SK-N-SH treated with all-trans-retinoic acid at 6 μM for 48 hours (cell line): ENCODE data around the gene PSME1.

Experiments
- ATAC-seq: fragments of 200-7000 bp; cut with Tn5 transposase; 3 replicates; pipeline ENCODE4 v1.9.1; 2020; ENCODE audit warnings: mild to moderate bottlenecking, moderate library complexity
- ARNTL ChIP-seq: fragments of 450-650 bp; formaldehyde crosslinking; IDR thresholded peaks from 2 replicates; pipeline ENCODE4 v1.5.0; 2020; ENCODE audit warnings: low read depth, mild to moderate bottlenecking, moderate library complexity, borderline replicate concordance
- BACH2 ChIP-seq: fragments of 250-450 bp; sonication (Bioruptor Pico); IDR thresholded peaks from 2 replicates; pipeline ENCODE4 v1.9.0; 2021; ENCODE audit warnings: mild to moderate bottlenecking, borderline replicate concordance
- CREB5 ChIP-seq: fragments of 250-450 bp; sonication (Bioruptor Pico); IDR thresholded peaks from 2 replicates; pipeline ENCODE4 v1.5.1; 2020; ENCODE audit warnings: low read depth, mild to moderate bottlenecking, moderate library complexity
- CSDC2 ChIP-seq: fragments of 250-450 bp; sonication (Bioruptor Pico); IDR thresholded peaks from 2 replicates; pipeline ENCODE4 v1.5.0; 2020; ENCODE audit warnings: mild to moderate bottlenecking, moderate library complexity
- ESRRG ChIP-seq: fragments of 250-450 bp; sonication (Bioruptor Pico); IDR thresholded peaks from 2 replicates; pipeline ENCODE4 v1.6.1; 2021; ENCODE audit warnings: mild to moderate bottlenecking
- GLIS3 ChIP-seq: fragments of 250-450 bp; sonication (Bioruptor Pico); IDR thresholded peaks from 2 replicates; pipeline ENCODE4 v1.5.0; 2020; ENCODE audit warnings: mild to moderate bottlenecking, moderate library complexity
- ISL1 ChIP-seq: fragments of 250-450 bp; sonication (Bioruptor Pico); IDR thresholded peaks from 2 replicates; pipeline ENCODE4 v2.1.2; 2022; ENCODE audit warnings: mild to moderate bottlenecking, moderate library complexity
- OSR1 ChIP-seq: fragments of 250-450 bp; sonication (Bioruptor Pico); IDR thresholded peaks from 2 replicates; pipeline ENCODE4 v1.8.0; 2022; ENCODE audit warnings: moderate library complexity, mild to moderate bottlenecking, inconsistent platforms
- PATZ1 ChIP-seq: fragments of 250-450 bp; sonication (Bioruptor Pico); IDR thresholded peaks from 2 replicates; pipeline ENCODE4 v1.8.0; 2020; ENCODE audit warnings: mild to moderate bottlenecking, moderate library complexity, borderline replicate concordance
- POU6F1 ChIP-seq: fragments of 250-450 bp; sonication (Bioruptor Pico); IDR thresholded peaks from 2 replicates; pipeline ENCODE4 v1.8.0; 2021; ENCODE audit warnings: low read depth, mild to moderate bottlenecking, moderate library complexity, borderline replicate concordance
- PPARA ChIP-seq: fragments of 250-450 bp; sonication (Bioruptor Pico); IDR thresholded peaks from 2 replicates; pipeline ENCODE4 v1.5.0; 2020; ENCODE audit warnings: mild to moderate bottlenecking, borderline replicate concordance
- RARB ChIP-seq: fragments of 250-450 bp; sonication (Bioruptor Pico); IDR thresholded peaks from 2 replicates; pipeline ENCODE4 v1.8.0; 2021; ENCODE audit warnings: mild to moderate bottlenecking, moderate library complexity
- SNAI2 ChIP-seq: fragments of 250-450 bp; sonication (Bioruptor Pico); IDR thresholded peaks from 2 replicates; pipeline ENCODE4 v1.5.0; 2020; ENCODE audit warnings: mild to moderate bottlenecking, moderate library complexity
- TCF4 ChIP-seq: fragments of 250-450 bp; sonication (Bioruptor Pico); IDR thresholded peaks from 2 replicates; pipeline ENCODE4 v1.8.0; 2021; ENCODE audit warnings: mild to moderate bottlenecking, moderate library complexity, borderline replicate concordance
- TOX ChIP-seq: fragments of 250-450 bp; sonication (Bioruptor Pico); IDR thresholded peaks from 2 replicates; pipeline ENCODE4 v1.8.0; 2021; ENCODE audit warnings: mild to moderate bottlenecking, moderate library complexity, borderline replicate concordance
- TSHZ2 ChIP-seq: fragments of 250-450 bp; sonication (Bioruptor Pico); IDR thresholded peaks from 2 replicates; pipeline ENCODE4 v1.5.0; 2020; ENCODE audit warnings: mild to moderate bottlenecking, moderate library complexity
- ZC3H10 ChIP-seq: fragments of 250-450 bp; sonication (Bioruptor Pico); IDR thresholded peaks from 2 replicates; pipeline ENCODE4 v1.5.1; 2021; ENCODE audit warnings: mild to moderate bottlenecking, moderate library complexity
- ZFP3 ChIP-seq: fragments of 250-450 bp; sonication (Bioruptor Pico); IDR thresholded peaks from 2 replicates; pipeline ENCODE4 v1.5.0; 2020; ENCODE audit warnings: mild to moderate bottlenecking, moderate library complexity
- ZFP30 ChIP-seq: fragments of 450-650 bp; formaldehyde crosslinking; IDR thresholded peaks from 2 replicates; pipeline ENCODE4 v1.5.0; 2022; ENCODE audit warnings: mild to moderate bottlenecking, moderate library complexity
- ZNF565 ChIP-seq: fragments of 450-650 bp; formaldehyde crosslinking; conservative IDR thresholded peaks from 2 replicates; pipeline ENCODE4 v1.5.0; 2020; ENCODE audit warnings: low read depth, mild to moderate bottlenecking, moderate library complexity
- ZNF8 ChIP-seq: fragments of 450-650 bp; formaldehyde crosslinking; IDR thresholded peaks from 2 replicates; pipeline ENCODE4 v1.5.0; 2020; ENCODE audit warnings: mild to moderate bottlenecking, moderate library complexity

Gene PSME1

GRCh38 chr14:24106672-24107271 lies 29.2 kb upstream of the PSME1 start:
- no peak for ATAC-seq
- TF ChIP-seq SNAI2 (CRISPR knock-in tag) (no peak), TCF4 (CRISPR knock-in tag) (no peak), CSDC2 (CRISPR knock-in tag) (no peak), GLIS3 (CRISPR knock-in tag) (no peak), PPARA (no peak), TOX (no peak), TSHZ2 (CRISPR knock-in tag) (no peak), ZFP3 (CRISPR knock-in tag) (no peak), RARB (CRISPR knock-in tag) (no peak)
- TF ChIP-seq, all 23 proteins: peak for 0

- peak; percentile 51; the same call in 2 of the 3 replicates for ATAC-seq
- TF ChIP-seq POU6F1 (CRISPR knock-in tag) (no peak), ZFP30 (CRISPR knock-in tag) (no peak), TSHZ2 (CRISPR knock-in tag) (no peak), BACH2 (CRISPR knock-in tag) (no peak), PATZ1 (CRISPR knock-in tag) (no peak), ESRRG (CRISPR knock-in tag) (no peak), ZNF565 (CRISPR knock-in tag) (no peak), ARNTL (CRISPR knock-in tag) (no peak), ZC3H10 (no peak), PPARA (no peak), SNAI2 (CRISPR knock-in tag) (no peak), CREB5 (CRISPR knock-in tag) (no peak), ISL1 (CRISPR knock-in tag) (no peak), ZNF8 (CRISPR knock-in tag) (no peak), GLIS3 (CRISPR knock-in tag) (no peak), OSR1 (no peak), ZFP3 (CRISPR knock-in tag) (no peak), TCF4 (CRISPR knock-in tag) (no peak)
Observed at GRCh38 chr14:24108336-24108874, 27.6 kb upstream of the PSME1 start.
